ENCODE measurements around the gene TOGARAM1. TPM values are rescaled to one million over a fixed set of nuclear protein-coding genes. Genes with fewer than 3 reads are reported as not detected.

The TOGARAM1 gene
- total and polyA plus RNA-seq, 2 donors (not counting 3 experiments of a cell fraction or from before 2014, with no cell fraction given): 4.2 to 13.8 TPM

- H3K4me1 ChIP-seq (ENCODE audit: control insufficient read depth, extremely low read depth, insufficient read depth, low read length): peaks cover 27% of the 10 kb centered on the region
- no peak overlapping the region for H3K27ac ChIP-seq (ENCODE audit: insufficient read depth, low read depth, low read length)
- peaks cover 74% of the 10 kb centered on the region for H3K79me2 ChIP-seq (ENCODE audit: control insufficient read depth, insufficient read depth, low read length)
- H3K4me3 ChIP-seq (replicated peaks in 1 of 3; ENCODE audit: insufficient read depth in 1 of 3, low read depth in 1 of 3, low read length in 3 of 3): peak overlapping the region in 1 of 3 experiments; percentile 71
- no peak overlapping the region for H3K9ac ChIP-seq (replicated peaks; ENCODE audit: extremely low read depth, insufficient read depth, low read length)
- intact Hi-C loops (cut with micrococcal nuclease): loop anchor here (5.0 kb wide), 1 partner anchor 48 kb away; no protein-coding TSS in a partner anchor
- ChIA-PET POLR2A (interaction anchor here (0.9 kb wide), 1 partner anchor 22 kb away, joined by 6 read pairs; no protein-coding TSS in a partner anchor), CTCF (interaction anchor here (1.4 kb wide), 1 partner anchor 308 kb away, joined by 4 read pairs; no protein-coding TSS in a partner anchor)
- H3K9me1 ChIP-seq (replicated peaks; ENCODE audit: control insufficient read depth, extremely low read depth, insufficient read depth, low read length): no peaks in the 10 kb centered on the region
- no peak for TF ChIP-seq POLR2A (IDR thresholded peaks at IDR 0.05; ENCODE audit: low read depth, low read length)
- TF ChIP-seq CTCF (IDR thresholded peaks at IDR 0.05; ENCODE audit: extremely low read depth in 1 of 2, insufficient read depth in 1 of 2, low read depth in 1 of 2, low read length in 2 of 2): no peak
- no peak for TF ChIP-seq FOS (IDR thresholded peaks at IDR 0.05; ENCODE audit: borderline replicate concordance, insufficient read depth, low read length)
- no peak for TF ChIP-seq MAX (IDR thresholded peaks at IDR 0.05; ENCODE audit: insufficient read depth, insufficient read length)
- TF ChIP-seq GATA2 (IDR thresholded peaks at IDR 0.05; ENCODE audit: insufficient read depth, insufficient read length, low read depth, low read length): no peak
- no peak for TF ChIP-seq EZH2 (IDR thresholded peaks at IDR 0.05; ENCODE audit: borderline replicate concordance, low read depth, low read length, severe bottlenecking)
- TF ChIP-seq JUN (IDR thresholded peaks at IDR 0.05; ENCODE audit: borderline replicate concordance, insufficient read depth, insufficient read length, low read depth): no peak
- TF ChIP-seq MYC (IDR thresholded peaks at IDR 0.05; ENCODE audit: low read depth, low read length): no peak
- TF ChIP-seq POLR2AphosphoS5 (IDR thresholded peaks at IDR 0.05; ENCODE audit: insufficient read depth, low read depth, low read length): no peak
- no peaks in the 10 kb centered on the region for H3K9me3 ChIP-seq (replicated peaks; ENCODE audit: control insufficient read depth, insufficient read depth, low read length)
- DNase-seq (ENCODE audit: low read depth, low spot score): peak; percentile 11
- BruUV-seq (replicated peaks): no TSS peak
- dilution Hi-C loops (cut with MboI; ENCODE audit: extremely low pct_ligation_motif_present, low sequenced_read_pairs): no loop called here
- peaks cover 3% of the 10 kb centered on the region for H4K20me1 ChIP-seq (replicated peaks; ENCODE audit: control insufficient read depth, extremely low read depth, insufficient read depth, low read length)
- no peaks in the 10 kb centered on the region for H3K27me3 ChIP-seq (ENCODE audit: control insufficient read depth in 2 of 2, insufficient read depth in 2 of 2, low read length in 2 of 2)
- no peak overlapping the region for H2AFZ ChIP-seq (ENCODE audit: low read depth, low read length)
- peak overlapping the region; percentile 99 for H3K4me2 ChIP-seq (ENCODE audit: insufficient read depth, low read length)
- FAIRE-seq: no peak
- H3K36me3 ChIP-seq (ENCODE audit: control insufficient read depth in 2 of 2, extremely low read depth in 1 of 2, insufficient read depth in 2 of 2, low read length in 2 of 2): no peaks in the 10 kb centered on the region
These were observed 1.8 kb upstream of the TOGARAM1 start for GRCh38 chr14:44960146-44960545.

All from endothelial cell of umbilical vein (primary cell).